Measurements from ENCODE around the gene RBBP4. TPM values are rescaled to one million over a fixed set of nuclear protein-coding genes. Genes with fewer than 3 reads are reported as not detected.

RBBP4 gene
- total RNA-seq, 2 experiments from 2014 or later: 295 to 302 TPM

Other genes starting within 250 kb of the RBBP4 start
- not detected for gene ZBTB8B, start 186.1 kb upstream of the RBBP4 start, total RNA-seq
- gene ZBTB8A, start 111.8 kb upstream of the RBBP4 start, total RNA-seq: under 1 TPM; 0.17 to 0.27 TPM
- gene ZBTB8OS, start 658 bp upstream of the RBBP4 start, total RNA-seq: 10 to 100 TPM; 76.9 to 83.7 TPM
- not detected for gene SYNC, start 51.6 kb downstream of the RBBP4 start, total RNA-seq
- gene YARS1, start 166.2 kb downstream of the RBBP4 start, total RNA-seq: 100 to 1,000 TPM; 241 to 243 TPM
- gene S100PBP, start 166.4 kb downstream of the RBBP4 start, total RNA-seq: 10 to 100 TPM; 34.8 to 35.6 TPM
- not detected for gene FNDC5, start 219.7 kb downstream of the RBBP4 start, total RNA-seq
- gene HPCA, start 235.3 kb downstream of the RBBP4 start, total RNA-seq: not detected